Upper lobe of left lung (tissue), 4 donors: Measurements from ENCODE around the gene QPCTL.

Source experiments
- CTCF ChIP-seq, 6 experiments: fragments of 450-650 bp in 4 of 6; fragments of 200-600 bp in 2 of 6; sonication (generic) in 2 of 6; IDR thresholded peaks; one replicate each; pipeline ENCODE4 v1.5.1; 2016 to 2019; ENCODE audit warnings: antibody characterized with exemption in 6 of 6
- EP300 ChIP-seq, 4 donors: sonication (generic); formaldehyde crosslinking; IDR thresholded peaks; one replicate each; pipeline ENCODE4 v1.5.1; 2017; ENCODE audit warnings: antibody characterized with exemption in 4 of 4, control low read depth in 2 of 4
- POLR2A ChIP-seq, 4 donors: fragments of 450-650 bp; IDR thresholded peaks; one replicate each; pipeline ENCODE4 v1.5.1; 2016 to 2017; ENCODE audit warnings: antibody characterized with exemption in 4 of 4, mild to moderate bottlenecking in 2 of 4

- TF ChIP-seq CTCF (IDR thresholded peaks at IDR 0.05): no peak
- TF ChIP-seq POLR2A (IDR thresholded peaks at IDR 0.05): no peak
- no peak for TF ChIP-seq EP300 (IDR thresholded peaks at IDR 0.05)
Measured at GRCh38 chr19:45717983-45718650, 25.7 kb downstream of the QPCTL start.
